Nephron progenitor cell (in vitro differentiated cells): ENCODE measurements around the gene SLC25A30.
"Not testable (repeated sequence)": the region's sequence is repeated elsewhere in the genome, so short reads cannot be mapped to it uniquely, and the experiment has no call there.

Experiments
- DNase-seq: peaks from one replicate; pipeline ENCODE4 v3.0.0; 2021
- H3K27ac Mint-ChIP-seq: 2 replicates; pipeline ENCODE4 v1.8.0; 2021; ENCODE audit warnings: mild to moderate bottlenecking, moderate library complexity, mixed read lengths
- H3K27me3 Mint-ChIP-seq: 2 replicates; pipeline ENCODE4 v1.8.0; 2021; ENCODE audit warnings: mild to moderate bottlenecking, low read depth, mixed read lengths; ENCODE audit not compliant: poor library complexity
- H3K36me3 Mint-ChIP-seq: 2 replicates; pipeline ENCODE4 v1.8.0; 2021; ENCODE audit warnings: low read depth, mixed read lengths
- H3K4me1 Mint-ChIP-seq: 2 replicates; pipeline ENCODE4 v1.8.0; 2021; ENCODE audit warnings: mixed read lengths
- H3K4me3 Mint-ChIP-seq: 2 replicates; pipeline ENCODE4 v1.8.0; 2021; ENCODE audit warnings: mild to moderate bottlenecking, moderate library complexity, mixed read lengths
- H3K9me3 Mint-ChIP-seq: 2 replicates; pipeline ENCODE4 v1.8.0; 2021; ENCODE audit warnings: mild to moderate bottlenecking, moderate library complexity, mixed read lengths
- CTCF ChIP-seq: fragments of 200-600 bp; sonication (generic); IDR thresholded peaks from 2 replicates; pipeline ENCODE4 v1.5.0; 2021; ENCODE audit warnings: antibody characterized with exemption

The SLC25A30 gene

GRCh38 chr13:45388664-45389063 lies 29.5 kb downstream of the SLC25A30 start:
- Mint-ChIP-seq H3K36me3 (peaks cover 79% of the 10 kb centered on the region), H3K27ac (no peak overlapping the region), H3K4me3 (no peak overlapping the region), H3K4me1 (no peaks in the 10 kb centered on the region), H3K9me3 (no peaks in the 10 kb centered on the region), H3K27me3 (no peaks in the 10 kb centered on the region)
- no peak for TF ChIP-seq CTCF
- DNase-seq = no peak

- H3K27ac Mint-ChIP-seq, H3K4me3 Mint-ChIP-seq, H3K9me3 Mint-ChIP-seq, DNase-seq, H3K4me1 Mint-ChIP-seq, H3K27me3 Mint-ChIP-seq: not testable (repeated sequence)
- peaks cover 76% of the 10 kb centered on the region for H3K36me3 Mint-ChIP-seq
These were observed 31.1 kb downstream of the SLC25A30 start for GRCh38 chr13:45386892-45387575.

- Mint-ChIP-seq H3K9me3 (no peaks in the 10 kb centered on the region), H3K36me3 (peaks cover 67% of the 10 kb centered on the region), H3K27me3 (no peaks in the 10 kb centered on the region), H3K4me3 (no peak overlapping the region), H3K4me1 (no peaks in the 10 kb centered on the region), H3K27ac (no peak overlapping the region)
- DNase-seq = no peak
- TF ChIP-seq CTCF = no peak
These were observed 32.1 kb downstream of the SLC25A30 start for GRCh38 chr13:45385907-45386553.

- Mint-ChIP-seq H3K4me1 (no peaks in the 10 kb centered on the region), H3K36me3 (peaks cover 59% of the 10 kb centered on the region), H3K27ac (no peak overlapping the region), H3K27me3 (no peaks in the 10 kb centered on the region), H3K9me3 (no peaks in the 10 kb centered on the region), H3K4me3 (no peak overlapping the region)
- no peak for DNase-seq
- no peak for TF ChIP-seq CTCF
These were observed 32.9 kb downstream of the SLC25A30 start for GRCh38 chr13:45385320-45385719.

GRCh38 chr13:45384474-45385174 lies 33.5 kb downstream of the SLC25A30 start:
- DNase-seq = no peak
- Mint-ChIP-seq H3K4me3 (no peak overlapping the region), H3K9me3 (no peaks in the 10 kb centered on the region), H3K27me3 (no peaks in the 10 kb centered on the region), H3K4me1 (no peaks in the 10 kb centered on the region), H3K27ac (no peak overlapping the region), H3K36me3 (peaks cover 56% of the 10 kb centered on the region)
- no peak for TF ChIP-seq CTCF

GRCh38 chr13:45382739-45383138 lies 35.4 kb downstream of the SLC25A30 start:
- not testable (repeated sequence) for H3K27me3 Mint-ChIP-seq, DNase-seq, H3K9me3 Mint-ChIP-seq, H3K4me3 Mint-ChIP-seq, H3K4me1 Mint-ChIP-seq
- peaks cover 42% of the 10 kb centered on the region for H3K36me3 Mint-ChIP-seq
- H3K27ac Mint-ChIP-seq = peak overlapping the region; percentile 66
